ENCODE data around the gene EME2.

EME2 gene

GRCh38 chr16:1820096-1820945 is 47.7 kb downstream of the EME2 start:
- DNase-seq: no peak

GRCh38 chr16:1820946-1821290 is 48.3 kb downstream of the EME2 start:
- no peak for DNase-seq

- no peak for DNase-seq
Observed at GRCh38 chr16:1821861-1822611, 49.4 kb downstream of the EME2 start.

GRCh38 chr16:1822801-1823200 is 50.2 kb downstream of the EME2 start:
- DNase-seq: no peak

- DNase-seq: peak; percentile 1
Observed at GRCh38 chr16:1823821-1824220, 51.2 kb downstream of the EME2 start.

- no peak for DNase-seq
Observed at GRCh38 chr16:1825381-1825863, 52.8 kb downstream of the EME2 start.
